Measurements from ENCODE around the gene LHFPL2. TPM values are rescaled to one million over a fixed set of nuclear protein-coding genes. Genes with fewer than 3 reads are reported as not detected.

LHFPL2 gene
- total RNA-seq, 1 experiment from 2014 or later, result 17.9 TPM

DNA sequence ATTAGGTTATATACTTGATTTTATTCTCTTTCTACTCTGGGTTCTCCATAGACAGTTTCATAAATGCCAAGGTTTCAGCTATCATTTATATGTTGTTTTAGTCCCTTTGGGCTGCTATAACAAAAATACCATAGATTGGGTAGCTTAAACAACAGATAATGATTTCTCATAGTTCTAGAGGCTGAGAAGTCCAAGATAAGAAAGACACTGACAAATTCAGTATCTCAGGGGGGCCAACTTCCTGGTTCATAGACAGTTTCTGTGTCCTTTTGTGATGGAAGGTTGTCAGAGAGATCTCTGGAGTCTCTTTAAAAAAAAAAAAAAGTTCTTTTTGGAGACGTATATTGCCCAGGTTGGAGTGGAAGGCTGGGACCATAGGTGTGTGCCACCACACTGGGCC, 174.8 kb downstream of the LHFPL2 start:
- no peak overlapping the region for H2AFZ ChIP-seq (ENCODE audit: low read depth, low read length, poor library complexity, severe bottlenecking)
- intact Hi-C loops (cut with micrococcal nuclease), result loop anchor here (5.0 kb wide), 1 partner anchor 59 kb away; no protein-coding TSS in a partner anchor
- TF ChIP-seq EZH2phosphoT487 (IDR thresholded peaks at IDR 0.05; ENCODE audit: borderline replicate concordance) (no peak), EZH2 (IDR thresholded peaks at IDR 0.05) (no peak), YY1 (IDR thresholded peaks at IDR 0.05; ENCODE audit: extremely low read depth, insufficient replicate concordance, low read depth, low read length) (no peak), ZNF274 (IDR thresholded peaks at IDR 0.05; ENCODE audit: low read depth, low read length) (no peak), EGR1 (IDR thresholded peaks at IDR 0.05; ENCODE audit: low read depth) (no peak), POLR2AphosphoS5 (IDR thresholded peaks at IDR 0.05; ENCODE audit: low read depth, low read length) (no peak), TCF7L2 (IDR thresholded peaks at IDR 0.05; ENCODE audit: borderline replicate concordance, extremely low read depth, insufficient read depth, insufficient read length) (no peak), FOSL1 (IDR thresholded peaks at IDR 0.05; ENCODE audit: low read depth) (no peak), ZFX (IDR thresholded peaks at IDR 0.05) (no peak), RAD21 (IDR thresholded peaks at IDR 0.05; ENCODE audit: low read depth) (no peak), SRF (IDR thresholded peaks at IDR 0.05; ENCODE audit: low read depth) (no peak), ZBTB33 (IDR thresholded peaks at IDR 0.05; ENCODE audit: extremely low read depth, insufficient replicate concordance, low read length) (no peak), MAX (IDR thresholded peaks at IDR 0.05) (no peak), CBX3 (IDR thresholded peaks at IDR 0.05; ENCODE audit: low read depth) (no peak), POLR2A (IDR thresholded peaks at IDR 0.05; ENCODE audit: borderline replicate concordance, extremely low read depth, insufficient read depth, insufficient read length) (no peak), SP1 (IDR thresholded peaks at IDR 0.05; ENCODE audit: low read depth) (no peak)
- TF ChIP-seq, protein P1, sequence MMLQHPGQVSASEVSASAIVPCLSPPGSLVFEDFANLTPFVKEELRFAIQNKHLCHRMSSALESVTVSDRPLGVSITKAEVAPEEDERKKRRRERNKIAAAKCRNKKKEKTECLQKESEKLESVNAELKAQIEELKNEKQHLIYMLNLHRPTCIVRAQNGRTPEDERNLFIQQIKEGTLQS (IDR thresholded peaks at IDR 0.05), result no peak
- TF ChIP-seq, protein P2, sequence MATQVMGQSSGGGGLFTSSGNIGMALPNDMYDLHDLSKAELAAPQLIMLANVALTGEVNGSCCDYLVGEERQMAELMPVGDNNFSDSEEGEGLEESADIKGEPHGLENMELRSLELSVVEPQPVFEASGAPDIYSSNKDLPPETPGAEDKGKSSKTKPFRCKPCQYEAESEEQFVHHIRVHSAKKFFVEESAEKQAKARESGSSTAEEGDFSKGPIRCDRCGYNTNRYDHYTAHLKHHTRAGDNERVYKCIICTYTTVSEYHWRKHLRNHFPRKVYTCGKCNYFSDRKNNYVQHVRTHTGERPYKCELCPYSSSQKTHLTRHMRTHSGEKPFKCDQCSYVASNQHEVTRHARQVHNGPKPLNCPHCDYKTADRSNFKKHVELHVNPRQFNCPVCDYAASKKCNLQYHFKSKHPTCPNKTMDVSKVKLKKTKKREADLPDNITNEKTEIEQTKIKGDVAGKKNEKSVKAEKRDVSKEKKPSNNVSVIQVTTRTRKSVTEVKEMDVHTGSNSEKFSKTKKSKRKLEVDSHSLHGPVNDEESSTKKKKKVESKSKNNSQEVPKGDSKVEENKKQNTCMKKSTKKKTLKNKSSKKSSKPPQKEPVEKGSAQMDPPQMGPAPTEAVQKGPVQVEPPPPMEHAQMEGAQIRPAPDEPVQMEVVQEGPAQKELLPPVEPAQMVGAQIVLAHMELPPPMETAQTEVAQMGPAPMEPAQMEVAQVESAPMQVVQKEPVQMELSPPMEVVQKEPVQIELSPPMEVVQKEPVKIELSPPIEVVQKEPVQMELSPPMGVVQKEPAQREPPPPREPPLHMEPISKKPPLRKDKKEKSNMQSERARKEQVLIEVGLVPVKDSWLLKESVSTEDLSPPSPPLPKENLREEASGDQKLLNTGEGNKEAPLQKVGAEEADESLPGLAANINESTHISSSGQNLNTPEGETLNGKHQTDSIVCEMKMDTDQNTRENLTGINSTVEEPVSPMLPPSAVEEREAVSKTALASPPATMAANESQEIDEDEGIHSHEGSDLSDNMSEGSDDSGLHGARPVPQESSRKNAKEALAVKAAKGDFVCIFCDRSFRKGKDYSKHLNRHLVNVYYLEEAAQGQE (IDR thresholded peaks at IDR 0.05; ENCODE audit: low read depth), result no peak
- TF ChIP-seq, protein P3, sequence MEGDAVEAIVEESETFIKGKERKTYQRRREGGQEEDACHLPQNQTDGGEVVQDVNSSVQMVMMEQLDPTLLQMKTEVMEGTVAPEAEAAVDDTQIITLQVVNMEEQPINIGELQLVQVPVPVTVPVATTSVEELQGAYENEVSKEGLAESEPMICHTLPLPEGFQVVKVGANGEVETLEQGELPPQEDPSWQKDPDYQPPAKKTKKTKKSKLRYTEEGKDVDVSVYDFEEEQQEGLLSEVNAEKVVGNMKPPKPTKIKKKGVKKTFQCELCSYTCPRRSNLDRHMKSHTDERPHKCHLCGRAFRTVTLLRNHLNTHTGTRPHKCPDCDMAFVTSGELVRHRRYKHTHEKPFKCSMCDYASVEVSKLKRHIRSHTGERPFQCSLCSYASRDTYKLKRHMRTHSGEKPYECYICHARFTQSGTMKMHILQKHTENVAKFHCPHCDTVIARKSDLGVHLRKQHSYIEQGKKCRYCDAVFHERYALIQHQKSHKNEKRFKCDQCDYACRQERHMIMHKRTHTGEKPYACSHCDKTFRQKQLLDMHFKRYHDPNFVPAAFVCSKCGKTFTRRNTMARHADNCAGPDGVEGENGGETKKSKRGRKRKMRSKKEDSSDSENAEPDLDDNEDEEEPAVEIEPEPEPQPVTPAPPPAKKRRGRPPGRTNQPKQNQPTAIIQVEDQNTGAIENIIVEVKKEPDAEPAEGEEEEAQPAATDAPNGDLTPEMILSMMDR (IDR thresholded peaks at IDR 0.05 in 2 of 3, conservative IDR thresholded peaks at IDR 0.05 in 1 of 3; ENCODE audit: borderline replicate concordance in 1 of 3, insufficient read depth in 1 of 3, low read depth in 2 of 3, low read length in 2 of 3), result no peak
- ChIA-PET CTCF (interaction anchor here (0.8 kb wide), 1 partner anchor 98 kb away, joined by 3 read pairs; no protein-coding TSS in a partner anchor), POLR2A (interaction anchor here (0.7 kb wide), 1 partner anchor 218 kb away, joined by 4 read pairs; no protein-coding TSS in a partner anchor), RAD21 (ENCODE audit: low non-redundant PET in 1 of 2, low total read pairs in 2 of 2, uncharacterized antibody in 2 of 2, unreplicated experiment in 2 of 2) (no interaction called here)
- H3K4me3 ChIP-seq (replicated peaks in 1 of 2; ENCODE audit: low read depth in 1 of 2, low read length in 2 of 2), result no peak overlapping the region
- no peaks in the 10 kb centered on the region for H3K9me3 ChIP-seq (ENCODE audit: control insufficient read depth in 1 of 2, insufficient read depth in 1 of 2, low read depth in 1 of 2, low read length in 2 of 2)
- H3K9ac ChIP-seq (ENCODE audit: low read length), result no peak overlapping the region
- H3K4me2 ChIP-seq (ENCODE audit: low read length), result no peak overlapping the region
- no peaks in the 10 kb centered on the region for H3K79me2 ChIP-seq (ENCODE audit: insufficient read depth, low read length)
- DNase-seq (ENCODE audit: low read depth, low spot score), result no peak
- no peaks in the 10 kb centered on the region for H3K27me3 ChIP-seq (ENCODE audit: insufficient read depth, low read length)
- H3K27ac ChIP-seq (ENCODE audit: low read depth, low read length), result no peak overlapping the region
- H3K9me2 ChIP-seq (ENCODE audit: insufficient read depth), result no peaks in the 10 kb centered on the region
- BruUV-seq (replicated peaks), result no TSS peak
- ATAC-seq, result no peak
- H3K36me3 ChIP-seq (ENCODE audit: control insufficient read depth in 1 of 2, insufficient read depth in 2 of 2, low read length in 2 of 2), result no peaks in the 10 kb centered on the region
- no peaks in the 10 kb centered on the region for H3K4me1 ChIP-seq (ENCODE audit: control insufficient read depth in 1 of 2, insufficient read depth in 2 of 2, low read length in 2 of 2)
- no peaks in the 10 kb centered on the region for H4K20me1 ChIP-seq (ENCODE audit: insufficient read depth)
